ENCODE data around the gene BTD. TPM values are rescaled to one million over a fixed set of nuclear protein-coding genes. Genes with fewer than 3 reads are reported as not detected.
"Not testable (repeated sequence)": the region's sequence is repeated elsewhere in the genome, so short reads cannot be mapped to it uniquely, and the experiment has no call there.

BTD gene
- total RNA-seq, 1 donor from 2014 or later: 9.7 TPM

DNA sequence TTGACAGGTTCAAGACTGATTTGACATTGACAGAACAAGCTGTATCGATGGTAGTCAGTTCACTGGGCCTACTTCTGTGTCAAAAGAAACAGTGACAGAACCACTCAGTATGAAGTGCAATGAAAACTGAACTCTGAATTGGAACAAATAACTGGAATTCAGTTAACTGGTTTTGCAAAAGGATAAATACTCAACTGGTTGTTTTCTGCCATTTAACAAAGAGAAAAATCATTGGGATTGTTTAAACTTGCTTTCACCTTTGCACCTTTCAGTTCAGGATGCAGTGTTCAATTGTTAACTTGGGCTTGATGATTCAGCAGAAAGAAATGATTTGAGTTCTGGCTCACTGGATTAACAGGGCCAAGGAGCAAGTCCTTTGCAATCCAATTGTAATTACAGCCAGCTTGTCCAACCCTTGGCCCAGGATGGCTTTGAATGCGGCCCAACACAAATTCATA, 4.9 kb downstream of the BTD start:
- TF ChIP-seq, protein P1, sequence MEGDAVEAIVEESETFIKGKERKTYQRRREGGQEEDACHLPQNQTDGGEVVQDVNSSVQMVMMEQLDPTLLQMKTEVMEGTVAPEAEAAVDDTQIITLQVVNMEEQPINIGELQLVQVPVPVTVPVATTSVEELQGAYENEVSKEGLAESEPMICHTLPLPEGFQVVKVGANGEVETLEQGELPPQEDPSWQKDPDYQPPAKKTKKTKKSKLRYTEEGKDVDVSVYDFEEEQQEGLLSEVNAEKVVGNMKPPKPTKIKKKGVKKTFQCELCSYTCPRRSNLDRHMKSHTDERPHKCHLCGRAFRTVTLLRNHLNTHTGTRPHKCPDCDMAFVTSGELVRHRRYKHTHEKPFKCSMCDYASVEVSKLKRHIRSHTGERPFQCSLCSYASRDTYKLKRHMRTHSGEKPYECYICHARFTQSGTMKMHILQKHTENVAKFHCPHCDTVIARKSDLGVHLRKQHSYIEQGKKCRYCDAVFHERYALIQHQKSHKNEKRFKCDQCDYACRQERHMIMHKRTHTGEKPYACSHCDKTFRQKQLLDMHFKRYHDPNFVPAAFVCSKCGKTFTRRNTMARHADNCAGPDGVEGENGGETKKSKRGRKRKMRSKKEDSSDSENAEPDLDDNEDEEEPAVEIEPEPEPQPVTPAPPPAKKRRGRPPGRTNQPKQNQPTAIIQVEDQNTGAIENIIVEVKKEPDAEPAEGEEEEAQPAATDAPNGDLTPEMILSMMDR (IDR thresholded peaks at IDR 0.05; ENCODE audit: insufficient read depth, low read length, severe bottlenecking): no peak
- Histone ChIP-seq H3K27me3 (ENCODE audit: control insufficient read depth, insufficient read depth, low read length) (no peaks in the 10 kb centered on the region), H3K4me3 (ENCODE audit: low read depth, low read length) (no peak overlapping the region), H3K36me3 (ENCODE audit: control insufficient read depth, insufficient read depth, low read length) (no peaks in the 10 kb centered on the region)
- no peak for FAIRE-seq
- peak; percentile 15 for DNase-seq (ENCODE audit: low read depth)

DNA sequence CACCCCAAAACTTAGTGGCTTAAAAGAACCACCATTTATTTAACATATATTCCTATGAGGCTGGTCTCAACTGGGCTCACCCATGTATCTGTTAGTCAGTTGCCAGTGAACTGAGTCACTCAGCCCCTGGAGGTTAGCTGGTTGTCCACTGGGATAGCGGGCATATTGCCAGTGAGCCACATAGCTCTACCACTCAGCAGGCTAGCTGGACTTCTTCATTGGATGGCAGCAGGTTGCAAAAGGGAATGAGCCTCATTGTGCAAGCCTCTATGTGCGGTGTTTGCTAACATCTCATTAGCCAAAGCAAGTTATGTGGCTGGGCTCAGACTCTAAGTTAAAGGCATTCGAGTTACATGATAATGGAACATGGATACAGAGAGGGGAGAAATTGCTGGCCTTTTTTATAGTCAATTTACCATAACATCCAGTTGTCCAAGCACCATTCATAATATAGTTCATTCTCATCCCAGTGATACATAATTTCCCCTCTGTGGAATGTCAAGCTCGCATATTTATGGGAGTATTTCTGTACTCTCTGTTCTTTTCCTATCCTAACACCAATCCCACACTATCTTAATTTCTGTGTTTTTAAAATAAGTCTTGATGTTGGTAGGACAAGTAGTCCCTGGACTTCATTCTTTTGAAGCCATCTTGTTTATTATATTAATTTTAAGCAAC, 8.7 kb downstream of the BTD start:
- no peak overlapping the region for H3K4me3 ChIP-seq (ENCODE audit: low read depth, low read length)
- H3K27me3 ChIP-seq (ENCODE audit: control insufficient read depth, insufficient read depth, low read length): no peaks in the 10 kb centered on the region
- FAIRE-seq (peak; percentile 94), DNase-seq (ENCODE audit: low read depth) (peak; percentile 82)
- H3K36me3 ChIP-seq (ENCODE audit: control insufficient read depth, insufficient read depth, low read length): no peaks in the 10 kb centered on the region
- TF ChIP-seq, protein P1 (IDR thresholded peaks at IDR 0.05; ENCODE audit: insufficient read depth, low read length, severe bottlenecking): no peak

DNA sequence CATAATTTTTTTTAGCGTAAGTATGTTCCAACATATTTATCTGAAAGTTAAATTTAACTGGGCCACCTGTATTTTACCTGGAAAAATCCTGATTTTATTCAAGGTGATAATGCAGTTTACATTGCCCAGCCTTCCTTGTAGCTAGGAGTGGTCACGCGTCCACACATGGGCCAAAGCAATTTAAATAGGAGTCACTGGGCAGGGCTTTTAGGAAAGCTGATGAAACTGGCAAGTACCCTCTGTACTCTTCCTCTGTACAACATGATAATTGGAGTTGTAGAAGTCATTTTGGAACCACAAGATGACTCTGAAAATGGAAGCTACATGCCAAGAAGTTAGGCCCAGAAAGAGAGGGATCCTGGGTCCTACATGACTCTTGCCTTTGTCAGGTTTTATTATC, 9.5 kb downstream of the BTD start:
- FAIRE-seq (no peak), DNase-seq (ENCODE audit: low read depth) (no peak)
- TF ChIP-seq, protein P1 (IDR thresholded peaks at IDR 0.05; ENCODE audit: insufficient read depth, low read length, severe bottlenecking): no peak
- H3K36me3 ChIP-seq (ENCODE audit: control insufficient read depth, insufficient read depth, low read length): no peaks in the 10 kb centered on the region
- H3K27me3 ChIP-seq (ENCODE audit: control insufficient read depth, insufficient read depth, low read length): no peaks in the 10 kb centered on the region
- H3K4me3 ChIP-seq (ENCODE audit: low read depth, low read length): no peak overlapping the region

DNA sequence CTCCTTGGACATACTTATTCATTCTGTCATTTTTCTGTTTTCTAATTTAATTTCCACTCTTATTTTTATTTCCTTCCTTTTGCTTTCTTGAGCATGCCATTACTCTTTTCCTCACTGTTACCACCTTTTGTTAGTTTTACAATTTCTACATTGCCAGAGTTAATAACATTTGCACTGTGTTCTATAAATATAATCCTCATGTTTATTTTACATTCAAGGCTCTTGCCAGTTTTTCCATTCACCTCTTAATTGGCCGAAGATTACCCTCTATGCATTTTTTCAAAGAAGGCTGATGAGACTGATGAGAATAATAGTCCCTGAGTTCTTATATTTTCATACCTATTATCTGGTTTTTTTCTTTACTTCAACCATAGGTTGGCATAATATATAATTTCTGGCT, 10.5 kb downstream of the BTD start:
- Histone ChIP-seq H3K27me3 (ENCODE audit: control insufficient read depth, insufficient read depth, low read length) (no peaks in the 10 kb centered on the region), H3K36me3 (ENCODE audit: control insufficient read depth, insufficient read depth, low read length) (no peaks in the 10 kb centered on the region), H3K4me3 (ENCODE audit: low read depth, low read length) (no peak overlapping the region)
- FAIRE-seq (no peak), DNase-seq (ENCODE audit: low read depth) (no peak)
- TF ChIP-seq, protein P1 (IDR thresholded peaks at IDR 0.05; ENCODE audit: insufficient read depth, low read length, severe bottlenecking): no peak

DNA sequence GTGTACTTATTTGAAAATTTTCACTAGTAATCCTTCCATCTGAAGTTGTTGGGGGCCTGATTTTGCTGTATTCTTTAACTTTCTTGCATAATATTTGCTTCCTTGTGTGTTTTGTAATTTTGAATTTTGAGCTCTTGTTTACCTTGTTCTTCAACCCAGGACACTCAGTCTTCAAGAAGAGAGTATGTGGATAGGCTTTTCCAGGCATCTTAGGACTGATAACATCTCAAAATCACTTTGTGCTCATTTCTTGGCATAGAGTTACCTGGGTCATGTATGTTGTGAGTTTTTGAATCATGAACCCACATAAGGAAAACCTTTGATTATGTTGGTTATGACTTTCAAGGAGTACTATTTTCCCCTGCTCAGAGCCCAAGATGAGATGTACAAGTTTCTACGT, 13.4 kb downstream of the BTD start:
- DNase-seq (ENCODE audit: low read depth) (no peak), FAIRE-seq (no peak)
- Histone ChIP-seq H3K36me3 (ENCODE audit: control insufficient read depth, insufficient read depth, low read length) (no peaks in the 10 kb centered on the region), H3K4me3 (ENCODE audit: low read depth, low read length) (no peak overlapping the region), H3K27me3 (ENCODE audit: control insufficient read depth, insufficient read depth, low read length) (no peaks in the 10 kb centered on the region)
- TF ChIP-seq, protein P1 (IDR thresholded peaks at IDR 0.05; ENCODE audit: insufficient read depth, low read length, severe bottlenecking): no peak

DNA sequence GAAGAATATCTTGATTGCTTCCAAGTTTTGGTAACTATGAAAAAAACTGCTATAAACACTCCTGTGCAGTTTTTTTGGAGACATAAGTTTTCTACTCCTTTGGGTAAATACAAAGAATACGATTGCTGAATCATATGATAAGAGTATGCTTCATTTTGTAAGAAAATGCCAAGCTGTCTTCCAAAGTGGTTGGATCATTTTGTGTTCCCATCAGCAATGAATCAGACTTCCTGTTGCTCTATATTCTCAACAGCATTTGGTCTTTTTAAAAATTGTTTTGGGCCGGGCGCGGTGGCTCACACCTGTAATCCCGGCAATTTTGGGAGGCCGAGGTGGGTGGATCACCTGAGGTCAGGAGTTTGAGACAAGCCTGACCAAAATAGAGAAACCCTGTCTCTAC, 14.5 kb downstream of the BTD start:
- Histone ChIP-seq H3K27me3 (ENCODE audit: control insufficient read depth, insufficient read depth, low read length) (no peaks in the 10 kb centered on the region), H3K4me3 (ENCODE audit: low read depth, low read length) (no peak overlapping the region), H3K36me3 (ENCODE audit: control insufficient read depth, insufficient read depth, low read length) (no peaks in the 10 kb centered on the region)
- DNase-seq (ENCODE audit: low read depth): peak; percentile 61
- TF ChIP-seq, protein P1 (IDR thresholded peaks at IDR 0.05; ENCODE audit: insufficient read depth, low read length, severe bottlenecking): no peak
- no peak for FAIRE-seq

DNA sequence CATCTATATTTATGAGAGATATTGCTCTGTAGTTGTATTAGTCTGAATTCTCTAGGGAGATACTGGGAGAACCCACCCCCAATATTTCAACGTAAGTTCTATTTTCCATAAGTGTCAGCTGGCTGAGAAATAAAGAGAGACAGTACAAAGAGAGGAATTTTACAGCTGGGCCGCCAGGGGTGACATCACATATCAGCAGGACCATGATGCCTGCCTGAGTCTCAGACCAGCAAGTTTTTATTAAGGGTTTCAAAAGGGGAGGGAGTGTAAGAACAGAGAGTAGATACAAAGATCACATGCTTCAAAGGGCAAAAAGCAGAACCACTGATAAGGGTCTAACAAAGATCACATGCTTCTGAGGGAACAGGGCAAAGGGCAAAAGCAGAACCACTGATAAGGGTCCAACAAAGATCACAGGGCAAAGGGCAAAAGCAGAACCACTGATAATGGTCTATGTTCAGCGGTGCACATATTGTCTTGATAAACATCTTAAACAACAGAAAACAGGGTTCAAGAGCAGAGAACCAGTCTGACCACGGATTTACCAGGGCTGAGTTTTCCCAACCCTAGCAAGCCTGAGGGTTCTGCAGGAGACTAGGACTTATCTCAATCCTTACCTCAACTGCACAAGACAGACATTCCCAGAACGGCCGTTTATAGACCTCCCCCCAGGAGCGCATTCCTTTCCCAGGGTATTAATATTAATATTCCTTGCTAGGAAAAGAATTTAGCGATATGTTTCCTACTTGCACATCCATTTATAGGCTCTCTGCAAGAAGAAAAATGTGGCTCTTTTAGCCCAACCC, 18.3 kb downstream of the BTD start:
- FAIRE-seq; H3K36me3 ChIP-seq (ENCODE audit: control insufficient read depth, insufficient read depth, low read length); DNase-seq (ENCODE audit: low read depth); H3K27me3 ChIP-seq (ENCODE audit: control insufficient read depth, insufficient read depth, low read length); H3K4me3 ChIP-seq (ENCODE audit: low read depth, low read length): not testable (repeated sequence)

Measured in bronchial epithelial cell (primary cell).